VCaP (cell line): ENCODE results near the gene SLC26A9.
A peak's percentile ranks its signal among the peaks of the same experiment; 100 is the strongest.

Experiments
- H3K27ac ChIP-seq: fragments of 450-650 bp; 2 replicates; pipeline ENCODE4 v1.5.1; 2017
- TF ChIP-seq, protein P1 (sequence below): fragments of 450-650 bp; conservative IDR thresholded peaks from 2 replicates; pipeline ENCODE4 v1.5.1; 2017; ENCODE audit warnings: mild to moderate bottlenecking, moderate library complexity

Gene SLC26A9

DNA sequence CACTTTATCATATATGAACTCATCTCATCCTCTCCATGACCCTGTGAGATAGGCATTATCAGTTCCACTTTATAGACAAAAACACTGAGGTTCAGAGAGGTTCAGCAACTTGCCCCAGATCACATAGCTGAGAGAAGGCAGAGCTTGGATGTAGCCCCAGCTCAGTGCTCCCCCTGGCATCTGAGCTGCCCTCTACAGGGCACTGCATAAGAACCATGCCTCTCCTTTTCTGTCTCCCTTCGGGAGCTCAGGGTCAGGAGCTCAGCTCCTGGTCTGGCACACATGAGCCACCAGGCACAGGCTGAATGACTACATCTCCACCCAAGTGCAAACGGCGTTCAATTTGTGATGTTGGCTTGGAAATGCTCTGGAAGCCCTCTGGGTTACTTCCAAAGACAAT is 43.0 kb upstream of the SLC26A9 start:
- TF ChIP-seq, protein P1, sequence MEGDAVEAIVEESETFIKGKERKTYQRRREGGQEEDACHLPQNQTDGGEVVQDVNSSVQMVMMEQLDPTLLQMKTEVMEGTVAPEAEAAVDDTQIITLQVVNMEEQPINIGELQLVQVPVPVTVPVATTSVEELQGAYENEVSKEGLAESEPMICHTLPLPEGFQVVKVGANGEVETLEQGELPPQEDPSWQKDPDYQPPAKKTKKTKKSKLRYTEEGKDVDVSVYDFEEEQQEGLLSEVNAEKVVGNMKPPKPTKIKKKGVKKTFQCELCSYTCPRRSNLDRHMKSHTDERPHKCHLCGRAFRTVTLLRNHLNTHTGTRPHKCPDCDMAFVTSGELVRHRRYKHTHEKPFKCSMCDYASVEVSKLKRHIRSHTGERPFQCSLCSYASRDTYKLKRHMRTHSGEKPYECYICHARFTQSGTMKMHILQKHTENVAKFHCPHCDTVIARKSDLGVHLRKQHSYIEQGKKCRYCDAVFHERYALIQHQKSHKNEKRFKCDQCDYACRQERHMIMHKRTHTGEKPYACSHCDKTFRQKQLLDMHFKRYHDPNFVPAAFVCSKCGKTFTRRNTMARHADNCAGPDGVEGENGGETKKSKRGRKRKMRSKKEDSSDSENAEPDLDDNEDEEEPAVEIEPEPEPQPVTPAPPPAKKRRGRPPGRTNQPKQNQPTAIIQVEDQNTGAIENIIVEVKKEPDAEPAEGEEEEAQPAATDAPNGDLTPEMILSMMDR, result no peak
- H3K27ac ChIP-seq, result no peak overlapping the region

DNA sequence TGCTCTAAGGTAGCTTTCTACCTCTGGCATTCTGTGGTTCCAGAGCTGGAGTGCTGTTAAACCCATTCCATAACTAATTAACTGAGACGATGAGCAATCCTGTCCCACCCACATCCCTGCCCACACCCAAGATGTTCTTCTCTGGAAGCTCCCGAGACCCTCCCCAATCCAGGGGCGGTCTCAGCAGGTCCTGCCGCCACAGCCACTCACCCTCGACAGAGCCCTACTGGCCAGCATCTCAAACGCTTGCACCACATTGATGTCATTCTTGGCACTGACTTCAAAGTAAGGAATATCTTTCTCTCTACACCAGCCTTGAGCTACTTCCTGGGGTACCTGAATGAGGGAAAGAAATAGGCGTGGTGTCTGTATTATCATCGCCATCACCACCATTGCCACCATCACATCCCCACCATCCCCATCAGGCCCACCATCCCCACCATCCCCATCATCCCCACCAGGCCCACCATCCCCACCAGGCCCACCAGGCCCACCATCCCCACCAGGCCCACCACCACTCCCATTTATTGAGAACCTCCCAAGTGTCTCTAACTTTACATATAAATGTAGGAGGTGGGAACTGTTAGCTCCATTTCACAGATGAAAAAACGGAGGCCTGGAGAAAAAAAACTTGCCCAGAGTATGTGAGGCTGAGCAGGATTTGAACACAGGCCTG is 42.2 kb upstream of the SLC26A9 start:
- TF ChIP-seq, protein P1, result no peak
- no peak overlapping the region for H3K27ac ChIP-seq

DNA sequence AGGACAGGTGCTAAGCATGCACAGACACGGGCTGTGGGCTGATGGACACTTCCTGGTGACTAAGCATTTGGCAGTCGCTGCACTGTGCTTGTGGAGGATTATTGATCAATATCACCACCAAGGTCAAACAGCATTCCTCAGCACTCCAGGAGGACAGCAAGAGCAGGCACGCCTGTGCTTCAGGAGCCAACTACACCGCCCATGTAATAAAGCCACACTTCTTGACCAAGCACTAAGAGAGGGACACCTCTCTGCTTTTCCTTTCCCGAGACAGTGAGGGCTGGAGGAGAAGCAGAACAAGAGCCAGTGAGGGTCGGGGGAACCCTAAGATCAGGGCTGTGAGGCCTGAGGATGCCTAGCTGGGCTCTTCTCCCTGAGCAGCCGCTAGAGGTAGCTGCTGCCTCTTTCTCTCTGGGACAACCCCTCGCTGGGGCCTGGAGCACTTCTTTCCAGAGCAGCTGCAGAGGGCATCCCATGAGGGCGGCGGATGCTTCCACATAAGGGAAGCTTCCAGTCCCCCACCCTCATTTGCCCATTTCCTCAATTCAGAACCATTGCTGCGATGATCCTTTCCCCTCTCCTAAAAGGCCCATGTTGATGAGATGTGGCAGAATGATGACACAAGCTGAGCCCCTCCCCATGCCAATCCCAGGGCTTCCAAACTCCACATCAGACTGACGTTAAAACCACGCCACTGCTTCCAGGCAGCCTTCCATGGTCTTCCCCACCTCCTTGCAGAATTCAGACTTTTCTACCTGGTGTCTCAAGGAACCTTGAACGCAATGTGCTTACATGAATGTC is 40.9 kb upstream of the SLC26A9 start:
- H3K27ac ChIP-seq, result peak overlapping the region; percentile 42
- TF ChIP-seq, protein P1, result peak; percentile 83

DNA sequence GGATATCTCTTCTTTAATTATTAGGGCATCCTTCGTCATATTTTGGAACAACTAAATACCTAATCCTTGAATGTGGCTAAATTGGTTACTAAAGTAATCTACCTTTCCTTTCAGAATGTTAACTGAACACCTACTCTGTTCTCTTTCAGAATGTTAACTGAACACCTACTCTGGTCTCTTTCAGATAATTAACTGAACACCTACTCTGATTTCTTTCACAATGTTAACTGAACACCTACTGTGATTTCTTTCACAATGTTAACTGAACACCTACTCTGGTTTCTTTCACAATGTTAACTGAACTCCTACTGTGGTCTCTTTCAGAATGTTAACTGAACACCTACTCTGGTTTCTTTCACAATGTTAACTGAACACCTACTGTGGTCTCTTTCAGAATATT is 38.0 kb upstream of the SLC26A9 start:
- TF ChIP-seq, protein P1, result no peak
- no peak overlapping the region for H3K27ac ChIP-seq

DNA sequence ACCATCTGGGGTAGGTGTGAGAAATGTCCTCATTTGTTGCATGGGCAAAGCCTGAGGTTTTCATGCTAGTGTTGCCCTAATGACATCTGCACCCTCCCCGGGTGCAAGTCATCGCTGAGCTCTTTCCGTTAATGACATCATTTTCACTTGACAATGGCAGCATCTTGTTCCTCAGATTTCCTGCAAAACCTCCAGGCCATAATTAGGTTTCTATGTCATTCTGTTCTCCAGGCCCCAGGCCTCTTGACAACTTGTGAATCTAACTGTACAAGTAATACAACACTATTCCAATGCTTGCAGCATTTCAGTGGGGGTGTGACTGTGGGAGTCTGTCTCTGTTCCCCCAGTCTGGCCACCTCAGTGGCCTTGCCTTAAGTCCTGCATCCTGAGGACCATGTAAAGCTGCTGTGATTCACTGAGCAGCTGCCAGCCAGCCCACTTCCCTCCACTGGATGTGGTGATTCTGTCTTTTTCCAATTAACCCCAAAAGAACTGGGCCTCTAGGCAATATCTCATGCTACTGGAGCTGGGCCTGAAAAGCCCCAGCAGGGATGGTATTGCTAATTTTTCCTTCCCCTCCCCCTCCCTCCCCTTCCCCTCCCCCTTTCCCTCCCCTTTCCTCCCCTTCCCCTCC is 37.1 kb upstream of the SLC26A9 start:
- TF ChIP-seq, protein P1, result no peak
- H3K27ac ChIP-seq, result no peak overlapping the region

DNA sequence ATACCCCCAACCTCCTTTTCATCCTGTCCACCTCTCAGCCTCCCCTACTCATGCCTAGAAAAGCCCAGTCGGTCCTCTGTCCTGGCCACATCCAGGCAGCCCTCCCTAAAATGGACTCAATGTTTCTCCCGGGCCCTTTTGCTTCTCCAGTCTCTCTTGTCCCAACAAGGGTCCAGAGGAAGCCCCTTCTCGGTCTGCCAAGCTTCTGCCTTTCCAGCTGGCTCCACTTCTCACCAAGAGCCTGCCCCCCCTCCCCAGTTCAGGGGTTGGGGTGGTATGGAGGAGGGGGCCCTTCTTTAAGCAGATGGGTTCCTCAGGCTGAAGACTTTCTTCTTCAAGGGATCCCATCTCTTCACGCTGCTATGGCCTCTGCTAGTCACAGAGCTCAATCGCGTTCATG is 36.0 kb upstream of the SLC26A9 start:
- no peak overlapping the region for H3K27ac ChIP-seq
- TF ChIP-seq, protein P1, result no peak

DNA sequence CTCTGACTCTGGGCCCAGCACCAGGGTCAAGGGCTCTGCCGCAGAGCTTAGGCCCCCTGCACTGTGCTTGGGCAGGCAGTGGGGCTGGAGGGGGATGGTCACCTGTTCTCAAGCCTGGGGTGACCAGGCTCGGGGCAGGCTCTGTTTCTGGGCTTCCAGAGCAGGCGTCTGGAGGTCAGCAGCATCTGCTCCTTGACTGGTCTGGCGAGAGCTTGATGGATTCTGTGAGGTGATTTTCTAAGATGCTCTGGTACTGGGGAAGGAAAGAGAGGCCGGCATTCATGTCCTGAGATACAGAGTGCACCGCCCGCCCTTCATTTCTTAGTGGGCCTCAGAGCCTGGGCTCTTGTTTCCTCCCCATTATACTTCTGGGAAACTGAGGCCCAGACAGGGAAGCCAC is 35.4 kb upstream of the SLC26A9 start:
- TF ChIP-seq, protein P1, result no peak
- H3K27ac ChIP-seq, result no peak overlapping the region
